ENCODE measurements around the gene MYO1A. TPM values are rescaled to one million over a fixed set of nuclear protein-coding genes. Genes with fewer than 3 reads are reported as not detected.

Gene MYO1A
- total RNA-seq, 2 experiments from 2014 or later: 0.61 to 0.97 TPM

GRCh38 chr12:57000393-57000792, 49.5 kb downstream of the MYO1A start:
- Mint-ChIP-seq H3K27me3 (no peaks in the 10 kb centered on the region), H3K4me3 (no peak overlapping the region), H3K36me3 (peaks cover 48% of the 10 kb centered on the region), H3K4me1 (ENCODE audit: low read depth) (peaks cover 66% of the 10 kb centered on the region), H3K9me3 (no peaks in the 10 kb centered on the region), H3K27ac (peak overlapping the region; percentile 13)
- no peak for DNase-seq
- CTCF ChIA-PET: interaction anchor here (1.8 to 13.7 kb wide), 8 partner anchors 9 to 246 kb away, joined by 5 to 206 read pairs (median 30); no protein-coding TSS in a partner anchor
- intact Hi-C loops (cut with micrococcal nuclease): no loop called here
- POLR2A ChIA-PET: no interaction called here

DNA sequence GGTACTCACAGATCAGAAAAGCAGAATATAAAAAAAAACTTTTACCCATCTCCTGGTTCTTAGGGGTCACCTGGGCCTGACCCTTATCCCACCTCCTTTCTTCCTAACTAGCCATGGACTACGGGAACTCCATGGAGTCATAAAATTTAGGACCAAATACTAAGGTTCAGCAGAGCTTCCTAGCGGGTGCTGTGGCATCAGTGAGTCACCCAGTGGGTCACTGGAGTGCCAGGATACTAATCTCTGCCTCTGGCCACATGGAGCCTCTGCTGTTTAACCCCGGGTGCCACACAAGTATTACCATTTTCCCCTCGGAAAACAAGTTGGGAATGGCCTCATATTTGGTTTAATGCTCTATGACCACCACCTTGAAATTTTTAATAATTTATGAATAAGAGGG, 50.5 kb downstream of the MYO1A start:
- ChIA-PET CTCF (interaction anchor here (0.9 to 13.7 kb wide), 12 partner anchors 8 to 245 kb away, joined by 3 to 206 read pairs (median 8); partner anchors contain the start of gene STAT6), POLR2A (interaction anchor here (1.0 to 1.4 kb wide), 3 partner anchors 65 to 274 kb away, joined by 3 to 10 read pairs (median 3); partner anchors contain the start of genes NACA and STAT6)
- intact Hi-C loops (cut with micrococcal nuclease): loop anchor here (1.0 to 2.0 kb wide), 3 partner anchors 8 to 242 kb away; no protein-coding TSS in a partner anchor
- Mint-ChIP-seq H3K27ac (peak overlapping the region; percentile 34), H3K4me1 (ENCODE audit: low read depth) (peaks cover 59% of the 10 kb centered on the region), H3K4me3 (no peak overlapping the region), H3K9me3 (no peaks in the 10 kb centered on the region), H3K27me3 (no peaks in the 10 kb centered on the region), H3K36me3 (peaks cover 48% of the 10 kb centered on the region)
- no peak for DNase-seq

DNA sequence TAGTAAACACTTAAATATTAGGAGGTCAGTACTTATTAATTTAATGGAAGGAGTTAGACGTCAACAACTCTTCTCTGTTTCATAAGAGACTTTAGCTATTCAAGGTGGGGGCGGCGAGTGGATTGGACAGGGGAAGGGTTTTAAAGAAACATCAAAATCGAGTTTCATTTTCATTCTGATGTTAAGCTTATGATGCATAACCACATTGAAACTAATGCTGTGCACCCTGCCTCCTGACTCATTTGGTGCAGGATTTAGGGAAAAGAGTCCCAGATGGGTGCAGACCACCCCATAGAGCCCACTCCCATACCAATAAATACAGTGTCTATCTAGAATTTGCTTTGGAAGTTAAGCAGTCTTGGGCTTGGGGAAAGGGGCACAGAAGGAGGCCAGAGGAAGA, 50.9 kb downstream of the MYO1A start:
- Mint-ChIP-seq H3K27ac (peak overlapping the region; percentile 34), H3K4me3 (no peak overlapping the region), H3K36me3 (peaks cover 43% of the 10 kb centered on the region), H3K4me1 (ENCODE audit: low read depth) (peaks cover 54% of the 10 kb centered on the region), H3K9me3 (no peaks in the 10 kb centered on the region), H3K27me3 (no peaks in the 10 kb centered on the region)
- DNase-seq: peak; percentile 78
- ChIA-PET POLR2A (interaction anchor here (0.6 to 1.4 kb wide), 4 partner anchors 48 to 274 kb away, joined by 3 to 10 read pairs (median 4); partner anchors contain the start of genes NACA and STAT6), CTCF (interaction anchor here (0.5 to 13.7 kb wide), 12 partner anchors 9 to 245 kb away, joined by 3 to 206 read pairs (median 6); partner anchors contain the start of gene STAT6)
- intact Hi-C loops (cut with micrococcal nuclease): loop anchor here (1.0 to 2.0 kb wide), 3 partner anchors 8 to 242 kb away; no protein-coding TSS in a partner anchor

DNA sequence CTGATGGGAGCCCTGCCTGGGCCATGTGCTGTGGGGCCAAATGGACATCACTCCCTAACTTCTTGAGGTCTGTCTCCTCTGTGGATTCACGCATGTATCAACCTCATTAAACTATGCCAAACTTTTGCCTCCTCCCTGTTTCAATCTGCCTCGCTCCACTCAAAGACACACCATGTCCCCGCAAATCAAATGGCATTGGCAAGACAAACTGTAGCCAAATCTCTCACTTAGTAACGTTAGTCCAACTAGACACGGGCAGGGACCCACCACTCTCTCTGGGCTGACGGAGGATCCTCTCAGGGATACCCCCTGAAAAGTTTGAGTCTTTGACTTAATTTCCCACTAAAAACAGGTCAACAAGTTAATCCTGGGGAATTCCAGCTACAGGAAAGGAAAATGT, 51.6 kb downstream of the MYO1A start:
- H3K4me3 Mint-ChIP-seq: no peak overlapping the region
- no peak for DNase-seq
- no peaks in the 10 kb centered on the region for H3K27me3 Mint-ChIP-seq
- peak overlapping the region; percentile 10 for H3K27ac Mint-ChIP-seq
- intact Hi-C loops (cut with micrococcal nuclease): loop anchor here (2.0 kb wide), 1 partner anchor 114 kb away; no protein-coding TSS in a partner anchor
- H3K4me1 Mint-ChIP-seq (ENCODE audit: low read depth): peaks cover 51% of the 10 kb centered on the region
- POLR2A ChIA-PET: interaction anchor here (0.6 to 1.4 kb wide), 4 partner anchors 49 to 273 kb away, joined by 3 to 10 read pairs (median 4); partner anchors contain the start of genes NACA and STAT6
- H3K9me3 Mint-ChIP-seq: no peaks in the 10 kb centered on the region
- CTCF ChIA-PET: interaction anchor here (0.5 to 13.7 kb wide), 11 partner anchors 10 to 244 kb away, joined by 3 to 206 read pairs (median 7); partner anchors contain the start of gene STAT6
- H3K36me3 Mint-ChIP-seq: peaks cover 38% of the 10 kb centered on the region

DNA sequence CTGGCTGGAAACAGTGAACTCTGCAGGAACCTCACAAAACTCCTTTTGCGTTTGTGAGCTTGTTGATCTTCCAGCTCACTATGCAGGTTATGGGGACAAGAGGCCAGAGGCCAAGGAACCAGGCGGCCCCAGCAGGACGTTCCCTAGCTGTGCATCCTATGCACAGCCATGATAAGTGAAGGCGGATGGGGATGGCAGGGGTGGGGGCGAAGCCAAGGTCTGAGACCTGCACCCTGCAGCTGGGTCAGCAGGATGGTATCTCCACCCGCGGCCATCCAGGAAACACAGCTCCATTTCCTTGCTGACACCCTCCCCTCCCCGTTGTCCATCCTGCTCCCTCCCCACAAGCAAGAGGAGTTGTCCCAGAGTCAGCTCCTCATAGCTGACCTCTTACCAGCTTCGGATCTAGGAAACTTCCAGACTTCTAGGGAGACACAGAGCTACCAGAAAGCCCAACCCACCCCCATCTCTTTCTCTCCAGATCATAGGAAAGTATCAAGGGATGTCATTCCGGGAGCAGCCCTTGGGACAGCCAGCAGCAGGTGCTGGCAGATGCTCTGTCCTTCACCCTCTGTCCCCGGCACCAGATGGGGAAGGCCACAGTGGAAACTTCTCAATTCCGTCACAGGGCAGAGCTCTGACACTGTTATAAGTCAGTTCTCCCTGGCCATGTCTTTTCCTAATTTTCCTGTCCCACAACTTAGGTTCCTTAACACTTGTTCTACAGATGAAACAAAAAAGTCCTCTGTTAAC, 53.0 kb downstream of the MYO1A start:
- DNase-seq: no peak
- CTCF ChIA-PET: interaction anchor here (0.8 to 1.6 kb wide), 5 partner anchors 10 to 157 kb away, joined by 3 to 10 read pairs (median 5); no protein-coding TSS in a partner anchor
- intact Hi-C loops (cut with micrococcal nuclease): no loop called here
- Mint-ChIP-seq H3K9me3 (no peaks in the 10 kb centered on the region), H3K4me1 (ENCODE audit: low read depth) (peaks cover 44% of the 10 kb centered on the region), H3K4me3 (no peak overlapping the region), H3K36me3 (peaks cover 29% of the 10 kb centered on the region), H3K27me3 (no peaks in the 10 kb centered on the region), H3K27ac (no peak overlapping the region)
- POLR2A ChIA-PET: no interaction called here

GRCh38 chr12:56995930-56996496, 53.9 kb downstream of the MYO1A start:
- DNase-seq: no peak
- CTCF ChIA-PET: interaction anchor here (1.2 to 1.6 kb wide), 3 partner anchors 9 to 35 kb away, joined by 3 to 10 read pairs (median 5); no protein-coding TSS in a partner anchor
- H3K4me1 Mint-ChIP-seq (ENCODE audit: low read depth): peaks cover 41% of the 10 kb centered on the region
- no peak overlapping the region for H3K4me3 Mint-ChIP-seq
- no peaks in the 10 kb centered on the region for H3K27me3 Mint-ChIP-seq
- no peak overlapping the region for H3K27ac Mint-ChIP-seq
- POLR2A ChIA-PET: no interaction called here
- no peaks in the 10 kb centered on the region for H3K9me3 Mint-ChIP-seq
- peaks cover 23% of the 10 kb centered on the region for H3K36me3 Mint-ChIP-seq
- intact Hi-C loops (cut with micrococcal nuclease): no loop called here

DNA sequence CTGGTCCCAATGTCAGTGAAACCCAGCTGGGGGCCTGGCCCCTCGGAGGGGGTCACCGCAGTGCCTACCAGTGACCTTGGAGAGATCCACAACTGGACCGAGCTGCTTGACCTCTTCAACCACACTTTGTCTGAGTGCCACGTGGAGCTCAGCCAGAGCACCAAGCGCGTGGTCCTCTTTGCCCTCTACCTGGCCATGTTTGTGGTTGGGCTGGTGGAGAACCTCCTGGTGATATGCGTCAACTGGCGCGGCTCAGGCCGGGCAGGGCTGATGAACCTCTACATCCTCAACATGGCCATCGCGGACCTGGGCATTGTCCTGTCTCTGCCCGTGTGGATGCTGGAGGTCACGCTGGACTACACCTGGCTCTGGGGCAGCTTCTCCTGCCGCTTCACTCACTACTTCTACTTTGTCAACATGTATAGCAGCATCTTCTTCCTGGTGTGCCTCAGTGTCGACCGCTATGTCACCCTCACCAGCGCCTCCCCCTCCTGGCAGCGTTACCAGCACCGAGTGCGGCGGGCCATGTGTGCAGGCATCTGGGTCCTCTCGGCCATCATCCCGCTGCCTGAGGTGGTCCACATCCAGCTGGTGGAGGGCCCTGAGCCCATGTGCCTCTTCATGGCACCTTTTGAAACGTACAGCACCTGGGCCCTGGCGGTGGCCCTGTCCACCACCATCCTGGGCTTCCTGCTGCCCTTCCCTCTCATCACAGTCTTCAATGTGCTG, 54.6 kb downstream of the MYO1A start:
- H3K27me3 Mint-ChIP-seq: no peaks in the 10 kb centered on the region
- peaks cover 18% of the 10 kb centered on the region for H3K36me3 Mint-ChIP-seq
- no peak overlapping the region for H3K4me3 Mint-ChIP-seq
- no peaks in the 10 kb centered on the region for H3K9me3 Mint-ChIP-seq
- ChIA-PET POLR2A (no interaction called here), CTCF (interaction anchor here (0.9 to 1.6 kb wide), 3 partner anchors 8 to 156 kb away, joined by 3 to 10 read pairs (median 5); no protein-coding TSS in a partner anchor)
- H3K27ac Mint-ChIP-seq: no peak overlapping the region
- intact Hi-C loops (cut with micrococcal nuclease): no loop called here
- H3K4me1 Mint-ChIP-seq (ENCODE audit: low read depth): peaks cover 34% of the 10 kb centered on the region
- no peak for DNase-seq

DNA sequence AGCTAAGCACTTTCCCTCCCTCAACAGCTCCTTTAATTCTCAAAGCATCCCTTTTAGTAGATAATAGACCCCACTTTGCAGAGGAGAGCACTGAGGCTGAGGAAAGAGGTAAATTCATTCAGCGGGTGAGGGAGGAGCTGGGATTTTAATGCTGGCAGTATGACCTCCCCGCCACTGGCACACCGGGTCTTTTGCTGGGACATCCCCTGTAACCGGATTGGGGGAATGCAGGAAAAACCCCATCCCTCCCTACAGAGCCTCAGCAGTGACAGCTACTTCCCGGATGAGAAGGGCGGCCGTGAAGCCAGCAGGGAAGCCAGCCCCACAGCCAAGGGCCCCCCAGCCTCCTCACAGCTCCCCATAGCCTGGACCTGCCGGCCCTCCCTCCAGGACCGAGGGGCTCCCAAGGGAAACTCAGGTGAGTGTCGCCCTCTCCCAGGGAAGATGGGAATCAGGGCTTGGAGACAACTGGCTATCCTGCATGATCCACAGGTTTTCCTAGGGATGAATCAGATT, 55.6 kb downstream of the MYO1A start:
- ChIA-PET POLR2A (no interaction called here), CTCF (interaction anchor here (0.9 to 2.0 kb wide), 4 partner anchors 8 to 236 kb away, joined by 3 to 7 read pairs (median 3); no protein-coding TSS in a partner anchor)
- Mint-ChIP-seq H3K27ac (no peak overlapping the region), H3K36me3 (peaks cover 11% of the 10 kb centered on the region), H3K9me3 (no peaks in the 10 kb centered on the region), H3K4me1 (ENCODE audit: low read depth) (peaks cover 24% of the 10 kb centered on the region), H3K4me3 (no peak overlapping the region), H3K27me3 (no peaks in the 10 kb centered on the region)
- DNase-seq: no peak
- intact Hi-C loops (cut with micrococcal nuclease): no loop called here

DNA sequence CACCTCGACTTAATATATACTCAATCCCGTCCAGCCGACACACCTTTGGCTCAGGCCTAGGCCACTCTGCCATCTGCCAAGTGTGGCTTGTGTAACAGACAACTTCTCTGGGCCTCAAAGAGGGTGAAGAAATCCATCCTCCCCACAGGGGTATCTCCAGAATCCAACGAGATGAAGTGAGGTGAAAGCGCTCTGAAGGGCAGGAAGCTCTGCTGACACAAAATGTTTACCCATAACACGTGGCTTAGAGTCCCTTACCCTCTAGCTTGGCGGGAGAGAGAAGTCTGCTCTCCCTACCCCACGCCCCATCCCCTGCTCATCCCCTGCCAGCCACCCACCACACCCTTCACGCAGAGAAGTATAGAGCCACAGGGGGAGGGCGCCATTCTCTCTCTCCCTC, 56.6 kb downstream of the MYO1A start:
- ChIA-PET CTCF (interaction anchor here (1.2 to 2.0 kb wide), 2 partner anchors 9 to 235 kb away, joined by 3 to 7 read pairs; no protein-coding TSS in a partner anchor), POLR2A (no interaction called here)
- Mint-ChIP-seq H3K4me1 (ENCODE audit: low read depth) (peaks cover 14% of the 10 kb centered on the region), H3K4me3 (no peak overlapping the region), H3K36me3 (peaks cover 6% of the 10 kb centered on the region), H3K27ac (no peak overlapping the region), H3K27me3 (no peaks in the 10 kb centered on the region), H3K9me3 (no peaks in the 10 kb centered on the region)
- DNase-seq: no peak
- intact Hi-C loops (cut with micrococcal nuclease): no loop called here

- ChIA-PET CTCF (interaction anchor here (0.9 to 2.8 kb wide), 2 partner anchors 10 to 16 kb away, joined by 3 to 8 read pairs; no protein-coding TSS in a partner anchor), POLR2A (no interaction called here)
- Mint-ChIP-seq H3K27ac (no peak overlapping the region), H3K27me3 (no peaks in the 10 kb centered on the region), H3K36me3 (no peaks in the 10 kb centered on the region), H3K4me1 (ENCODE audit: low read depth) (peaks cover 9% of the 10 kb centered on the region), H3K4me3 (no peak overlapping the region), H3K9me3 (no peaks in the 10 kb centered on the region)
- no peak for DNase-seq
- intact Hi-C loops (cut with micrococcal nuclease): no loop called here
Measured at GRCh38 chr12:56991319-56992246, 58.3 kb downstream of the MYO1A start.
